Activated CD8-positive, alpha-beta memory T cell treated with anti-CD3 and anti-CD28 coated beads for 1 hour (primary cell): ENCODE measurements around the gene TGFBI.

Experiments
- DNase-seq, 2 donors: peaks; one replicate each; pipeline ENCODE4 v3.0.0-alpha.2; 2020; ENCODE audit warnings: low read depth in 1 of 2; ENCODE audit errors: extremely low read depth in 1 of 2

Gene TGFBI

GRCh38 chr5:136084698-136085097 is 55.9 kb downstream of the TGFBI start:
- DNase-seq, result no peak

- no peak for DNase-seq
These were observed 58.2 kb downstream of the TGFBI start for GRCh38 chr5:136086783-136087566.

- DNase-seq, result no peak
These were observed 59.4 kb downstream of the TGFBI start for GRCh38 chr5:136087961-136088871.

GRCh38 chr5:136089791-136090190 is 61.0 kb downstream of the TGFBI start:
- no peak for DNase-seq

GRCh38 chr5:136090319-136090718 is 61.5 kb downstream of the TGFBI start:
- no peak for DNase-seq

- no peak for DNase-seq
These were observed 65.6 kb downstream of the TGFBI start for GRCh38 chr5:136094189-136094912.

- no peak for DNase-seq
These were observed 66.3 kb downstream of the TGFBI start for GRCh38 chr5:136094913-136095641.

- DNase-seq, result no peak
These were observed 69.4 kb downstream of the TGFBI start for GRCh38 chr5:136098176-136098575.

- DNase-seq, result no peak
These were observed 71.1 kb downstream of the TGFBI start for GRCh38 chr5:136099870-136100269.

GRCh38 chr5:136101884-136102283 is 73.1 kb downstream of the TGFBI start:
- DNase-seq, result no peak

- no peak for DNase-seq
These were observed 74.3 kb downstream of the TGFBI start for GRCh38 chr5:136103118-136103517.

- DNase-seq, result no peak
These were observed 75.6 kb downstream of the TGFBI start for GRCh38 chr5:136104306-136104965.

- no peak for DNase-seq
These were observed 77.7 kb downstream of the TGFBI start for GRCh38 chr5:136106351-136107031.

GRCh38 chr5:136108180-136108611 is 79.4 kb downstream of the TGFBI start:
- no peak for DNase-seq

GRCh38 chr5:136108766-136109165 is 80.0 kb downstream of the TGFBI start:
- no peak for DNase-seq

GRCh38 chr5:136109453-136110135 is 80.8 kb downstream of the TGFBI start:
- no peak for DNase-seq
